TTC549 (cell line): ENCODE results near the gene UNC13C.
"Not testable (repeated sequence)": the region's sequence is repeated elsewhere in the genome, so short reads cannot be mapped to it uniquely, and the experiment has no call there.

Experiments
- FAIRE-seq: peaks from 2 replicates; lab custom pipeline; 2012; peaks lifted over from hg19 to GRCh38; lab: Jason Lieb, UNC

UNC13C gene

GRCh38 chr15:53978253-53978906, at the start of gene UNC13C:
Gene UNC13C, plus strand, starts transcription at chr15:53978441. Its CDS starts 34,463 bp downstream, at chr15:54012904.
- no peak for FAIRE-seq

GRCh38 chr15:53936137-53936536, 42.1 kb upstream of the UNC13C start:
- no peak for FAIRE-seq

GRCh38 chr15:53937632-53938031, 40.6 kb upstream of the UNC13C start:
- not testable (repeated sequence) for FAIRE-seq

GRCh38 chr15:53950572-53950971, 27.7 kb upstream of the UNC13C start:
- no peak for FAIRE-seq

GRCh38 chr15:53955396-53955795, 22.8 kb upstream of the UNC13C start:
- FAIRE-seq, result no peak

GRCh38 chr15:53962646-53963561, 15.3 kb upstream of the UNC13C start:
- no peak for FAIRE-seq

GRCh38 chr15:53963801-53964200, 14.4 kb upstream of the UNC13C start:
- FAIRE-seq, result no peak

GRCh38 chr15:53974121-53974520, 4.1 kb upstream of the UNC13C start:
- FAIRE-seq, result no peak

GRCh38 chr15:53974813-53975212, 3.4 kb upstream of the UNC13C start:
- FAIRE-seq, result no peak

- no peak for FAIRE-seq
Measured at GRCh38 chr15:53976844-53977392, 1.3 kb upstream of the UNC13C start.

GRCh38 chr15:53979051-53979788, 979 bp downstream of the UNC13C start:
- FAIRE-seq, result no peak

GRCh38 chr15:53980021-53980420, 1.8 kb downstream of the UNC13C start:
- no peak for FAIRE-seq

GRCh38 chr15:53982071-53982680, 3.9 kb downstream of the UNC13C start:
- FAIRE-seq, result no peak

GRCh38 chr15:53982876-53983275, 4.6 kb downstream of the UNC13C start:
- no peak for FAIRE-seq

- no peak for FAIRE-seq
Measured at GRCh38 chr15:53984221-53984620, 6.0 kb downstream of the UNC13C start.

- no peak for FAIRE-seq
Measured at GRCh38 chr15:53985562-53985961, 7.3 kb downstream of the UNC13C start.

GRCh38 chr15:53987480-53987879, 9.2 kb downstream of the UNC13C start:
- FAIRE-seq, result no peak

GRCh38 chr15:54007256-54007655, 29.0 kb downstream of the UNC13C start:
- no peak for FAIRE-seq

GRCh38 chr15:54011656-54012055, 33.4 kb downstream of the UNC13C start:
- FAIRE-seq, result no peak

GRCh38 chr15:54014067-54014655, 35.9 kb downstream of the UNC13C start:
- FAIRE-seq, result no peak

GRCh38 chr15:54017251-54017650, 39.0 kb downstream of the UNC13C start:
- FAIRE-seq, result no peak

GRCh38 chr15:54017959-54018358, 39.7 kb downstream of the UNC13C start:
- FAIRE-seq, result no peak
